Stimulated activated CD8-positive, alpha-beta memory T cell treated with anti-CD3 and anti-CD28 coated beads, Interleukin-15, amount 100 ng/mL, for 48 hours (primary cell): ENCODE measurements around the gene FBXO30.

ENCODE experiments used
- DNase-seq, 2 donors: peaks; one replicate each; pipeline ENCODE4 v3.0.0-alpha.2; 2020; ENCODE audit warnings: low read depth in 2 of 2

The FBXO30 gene

GRCh38 chr6:145818796-145819195, 4.2 kb upstream of the FBXO30 start:
- DNase-seq = no peak

GRCh38 chr6:145816392-145816791, 1.8 kb upstream of the FBXO30 start:
- DNase-seq = no peak

GRCh38 chr6:145815309-145816274, 997 bp upstream of the FBXO30 start:
- DNase-seq = no peak

GRCh38 chr6:145814035-145814500, 527 bp downstream of the FBXO30 start:
- no peak for DNase-seq

GRCh38 chr6:145813285-145814034, 1.1 kb downstream of the FBXO30 start:
- no peak for DNase-seq

- no peak for DNase-seq
These were observed 2.9 kb downstream of the FBXO30 start for GRCh38 chr6:145811741-145812140.

- DNase-seq = no peak
These were observed 4.8 kb downstream of the FBXO30 start for GRCh38 chr6:145809785-145810184.

GRCh38 chr6:145809211-145809610, 5.4 kb downstream of the FBXO30 start:
- no peak for DNase-seq

- DNase-seq = no peak
These were observed 6.4 kb downstream of the FBXO30 start for GRCh38 chr6:145808239-145808638.

GRCh38 chr6:145802141-145802540, 12.5 kb downstream of the FBXO30 start:
- no peak for DNase-seq

GRCh38 chr6:145801021-145801420, 13.6 kb downstream of the FBXO30 start:
- DNase-seq = no peak

GRCh38 chr6:145798530-145798929, 16.1 kb downstream of the FBXO30 start:
- no peak for DNase-seq

- DNase-seq = no peak
These were observed 25.2 kb downstream of the FBXO30 start for GRCh38 chr6:145789443-145789842.

GRCh38 chr6:145787688-145788087, 26.9 kb downstream of the FBXO30 start:
- no peak for DNase-seq

- no peak for DNase-seq
These were observed 29.9 kb downstream of the FBXO30 start for GRCh38 chr6:145784683-145785082.

GRCh38 chr6:145783796-145784195, 30.8 kb downstream of the FBXO30 start:
- no peak for DNase-seq

GRCh38 chr6:145772846-145773245, 41.7 kb downstream of the FBXO30 start:
- DNase-seq = no peak

- no peak for DNase-seq
These were observed 49.1 kb downstream of the FBXO30 start for GRCh38 chr6:145765449-145765848.

- no peak for DNase-seq
These were observed 50.9 kb downstream of the FBXO30 start for GRCh38 chr6:145763742-145764141.

- DNase-seq = no peak
These were observed 53.0 kb downstream of the FBXO30 start for GRCh38 chr6:145761584-145761983.

GRCh38 chr6:145758113-145758512, 56.5 kb downstream of the FBXO30 start:
- no peak for DNase-seq

GRCh38 chr6:145756170-145756662, 58.4 kb downstream of the FBXO30 start:
- DNase-seq = no peak

GRCh38 chr6:145755682-145756081, 58.9 kb downstream of the FBXO30 start:
- DNase-seq = no peak
